GM20000 (cell line): ENCODE measurements around the gene MCF2L.

Source experiments
- DNase-seq: peaks from one replicate; pipeline ENCODE4 v3.0.0; 2012; ENCODE audit warnings: low spot score
- TF ChIP-seq, protein P1 (sequence below): IDR thresholded peaks from 2 replicates; pipeline ENCODE4 v1.5.1; 2012; ENCODE audit warnings: mild to moderate bottlenecking, control low read depth; ENCODE audit errors: extremely low read depth, missing control alignments

The MCF2L gene

DNA sequence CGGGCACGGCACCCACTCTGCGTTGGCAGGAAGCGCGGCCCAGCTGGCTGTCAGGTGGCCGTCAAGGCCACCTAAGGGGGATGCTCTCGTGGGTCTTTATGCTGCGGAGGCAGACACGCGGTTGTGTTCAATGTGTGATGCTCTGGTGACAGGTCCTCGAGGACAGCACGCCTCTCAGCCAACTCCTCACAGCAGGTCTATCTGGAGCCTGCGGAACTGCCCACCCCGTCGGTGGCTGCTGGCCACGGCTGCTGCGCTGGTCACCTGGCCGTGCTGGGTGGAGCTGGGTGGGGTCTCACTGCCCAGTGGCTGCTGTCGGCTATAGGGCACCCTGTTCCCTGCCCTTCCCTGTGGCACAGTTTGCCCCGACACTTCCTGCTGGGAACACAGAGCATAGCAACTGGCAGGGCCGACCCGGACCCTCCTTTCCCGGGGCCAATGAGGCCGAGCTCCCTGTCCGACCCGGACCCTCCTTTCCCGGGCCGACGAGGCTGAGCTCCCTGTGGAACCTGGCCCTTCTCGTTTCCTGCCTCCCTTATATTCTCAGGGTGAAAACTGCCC lies 122.3 kb downstream of the MCF2L start:
- TF ChIP-seq, protein P1, sequence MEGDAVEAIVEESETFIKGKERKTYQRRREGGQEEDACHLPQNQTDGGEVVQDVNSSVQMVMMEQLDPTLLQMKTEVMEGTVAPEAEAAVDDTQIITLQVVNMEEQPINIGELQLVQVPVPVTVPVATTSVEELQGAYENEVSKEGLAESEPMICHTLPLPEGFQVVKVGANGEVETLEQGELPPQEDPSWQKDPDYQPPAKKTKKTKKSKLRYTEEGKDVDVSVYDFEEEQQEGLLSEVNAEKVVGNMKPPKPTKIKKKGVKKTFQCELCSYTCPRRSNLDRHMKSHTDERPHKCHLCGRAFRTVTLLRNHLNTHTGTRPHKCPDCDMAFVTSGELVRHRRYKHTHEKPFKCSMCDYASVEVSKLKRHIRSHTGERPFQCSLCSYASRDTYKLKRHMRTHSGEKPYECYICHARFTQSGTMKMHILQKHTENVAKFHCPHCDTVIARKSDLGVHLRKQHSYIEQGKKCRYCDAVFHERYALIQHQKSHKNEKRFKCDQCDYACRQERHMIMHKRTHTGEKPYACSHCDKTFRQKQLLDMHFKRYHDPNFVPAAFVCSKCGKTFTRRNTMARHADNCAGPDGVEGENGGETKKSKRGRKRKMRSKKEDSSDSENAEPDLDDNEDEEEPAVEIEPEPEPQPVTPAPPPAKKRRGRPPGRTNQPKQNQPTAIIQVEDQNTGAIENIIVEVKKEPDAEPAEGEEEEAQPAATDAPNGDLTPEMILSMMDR = no peak
- no peak for DNase-seq

DNA sequence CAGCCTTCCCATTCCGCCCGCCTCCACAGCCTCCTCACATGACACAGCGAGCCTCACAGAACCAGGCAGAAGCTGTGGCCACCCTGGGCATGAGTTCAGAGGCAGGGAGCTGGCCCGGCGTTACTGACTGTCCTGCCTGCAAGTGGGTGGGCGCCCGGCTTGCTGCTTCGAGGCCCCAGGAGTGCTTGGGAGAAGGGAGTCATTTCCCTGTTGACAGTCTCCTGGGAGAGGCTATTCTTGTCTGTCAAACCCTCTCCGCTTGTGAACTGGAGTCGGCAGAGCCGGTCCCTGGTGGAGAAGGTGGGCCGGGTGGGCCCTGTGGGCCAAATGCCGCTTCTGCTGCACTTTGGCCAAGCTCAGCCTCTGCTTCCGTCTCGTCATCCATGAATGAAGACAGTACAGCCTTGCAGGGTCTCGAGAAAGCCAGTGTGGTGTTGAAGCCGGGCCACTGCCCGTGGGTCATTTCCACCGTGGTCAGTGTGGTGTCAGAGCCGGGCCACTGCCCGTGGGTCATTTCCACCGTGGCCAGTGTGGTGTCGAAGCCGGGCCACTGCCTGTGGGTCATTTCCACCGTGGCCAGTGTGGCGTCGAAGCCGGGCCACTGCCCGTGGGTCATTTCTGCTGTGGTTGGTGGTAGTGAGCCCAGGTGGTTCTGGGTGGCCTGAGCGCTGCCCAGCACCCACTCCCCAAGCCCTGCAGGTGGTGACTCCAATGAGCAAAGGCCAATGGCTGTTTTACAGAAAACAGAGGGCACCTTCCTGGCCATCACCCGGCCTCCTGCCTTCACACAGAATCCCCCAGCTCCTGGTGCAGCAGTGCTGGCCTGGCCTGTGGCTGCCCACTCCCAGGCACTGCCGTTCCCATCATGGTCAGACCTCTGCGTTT lies 123.1 kb downstream of the MCF2L start:
- TF ChIP-seq, protein P1 = no peak
- no peak for DNase-seq

DNA sequence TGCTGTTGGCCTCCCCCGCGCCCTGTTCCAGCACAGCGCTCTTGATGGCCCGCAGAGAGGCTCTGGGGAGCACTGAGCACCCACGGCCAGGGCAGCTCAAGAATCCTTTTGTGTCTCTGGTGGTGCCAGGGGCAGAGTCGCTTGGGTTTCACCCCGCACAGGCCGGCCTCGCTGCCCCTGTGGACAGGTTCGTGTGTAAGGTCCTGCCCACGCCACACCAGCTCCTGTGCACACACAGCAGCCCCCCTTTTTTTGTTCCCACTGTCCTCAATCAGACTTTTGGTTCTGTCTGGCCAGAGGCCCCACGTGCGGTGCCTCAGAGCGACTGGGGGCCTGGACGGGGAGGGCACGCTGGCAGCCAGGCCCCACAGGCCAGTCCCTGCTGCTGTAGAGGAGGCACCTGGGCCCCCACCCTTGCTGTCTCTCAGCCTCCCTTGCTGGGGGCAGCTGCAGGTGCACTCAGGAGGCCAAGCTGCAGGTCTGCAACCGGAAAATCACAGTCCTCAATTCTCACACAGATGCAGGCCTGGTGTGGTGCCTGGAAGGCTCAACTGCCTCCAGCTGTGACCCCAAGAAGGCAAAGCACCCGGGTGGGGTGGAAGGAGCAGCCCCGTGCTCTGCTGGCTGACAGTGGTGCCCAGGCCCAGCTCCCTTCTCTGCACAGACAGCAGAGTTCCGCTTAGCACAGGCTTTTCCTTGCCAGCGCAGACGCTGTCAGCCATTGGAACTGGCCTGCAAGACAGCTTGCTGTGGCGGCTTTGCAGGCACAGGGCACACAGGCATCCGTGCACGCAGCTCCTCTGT lies 124.0 kb downstream of the MCF2L start:
- DNase-seq = no peak
- TF ChIP-seq, protein P1 = no peak

DNA sequence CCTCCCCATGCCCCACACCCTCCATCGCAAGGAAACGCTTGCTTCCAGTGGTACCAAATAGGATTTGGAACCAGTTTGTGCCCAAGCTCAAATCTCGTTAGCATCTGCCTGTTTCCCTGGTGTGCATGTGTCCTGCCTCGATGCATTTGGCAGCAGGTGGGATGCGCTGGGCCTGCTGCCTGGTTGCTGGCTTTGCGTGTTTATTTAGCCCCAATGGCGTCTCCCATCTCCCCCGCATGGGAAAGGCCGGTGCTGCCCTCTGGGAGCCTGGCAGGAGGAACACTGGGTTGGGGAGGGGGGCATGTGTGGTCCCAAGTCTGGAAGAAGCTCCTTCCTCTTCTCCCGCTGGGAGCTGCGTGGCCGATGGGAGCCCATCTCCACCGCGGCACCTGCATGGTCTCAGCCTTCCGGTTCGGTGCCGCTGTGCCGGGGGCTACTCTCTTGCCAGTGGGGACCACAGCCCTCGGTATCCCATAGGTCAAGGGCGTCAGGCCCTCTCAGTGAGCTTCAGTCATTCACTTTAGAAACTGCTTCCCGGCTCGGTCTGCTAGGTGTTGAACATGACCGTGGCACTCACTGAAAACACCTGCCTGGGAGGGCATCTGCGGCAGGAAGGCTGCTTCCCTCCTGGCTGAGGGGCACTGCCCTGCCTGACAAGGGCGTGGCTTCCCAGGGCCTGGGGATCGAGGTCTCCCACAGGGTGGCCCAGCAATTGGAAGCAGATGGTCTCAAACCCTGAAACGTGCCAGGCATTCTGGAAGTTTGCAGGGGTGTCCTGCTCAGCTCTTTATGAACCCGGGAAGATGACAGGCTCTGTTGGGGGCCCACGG lies 124.8 kb downstream of the MCF2L start:
- TF ChIP-seq, protein P1 = no peak
- DNase-seq = no peak

DNA sequence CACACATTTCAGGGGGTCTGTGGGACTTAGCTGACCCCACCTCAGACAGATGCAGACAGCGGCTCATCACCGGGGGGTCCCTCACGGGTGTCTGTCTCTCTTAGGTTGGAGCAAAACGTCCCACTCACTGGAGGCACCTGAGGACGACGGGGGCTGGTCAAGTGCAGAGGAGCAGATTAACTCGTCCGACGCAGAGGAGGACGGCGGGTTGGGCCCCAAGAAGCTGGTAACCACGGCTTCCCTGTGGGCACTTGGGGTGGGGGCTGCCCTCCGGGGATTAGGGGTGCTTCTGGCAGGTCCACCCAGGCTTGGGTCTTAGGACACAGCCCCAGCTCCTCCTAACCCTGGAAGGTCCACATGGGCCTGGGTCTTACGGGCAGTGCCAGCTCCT lies 125.4 kb downstream of the MCF2L start:
- TF ChIP-seq, protein P1 = no peak

DNA sequence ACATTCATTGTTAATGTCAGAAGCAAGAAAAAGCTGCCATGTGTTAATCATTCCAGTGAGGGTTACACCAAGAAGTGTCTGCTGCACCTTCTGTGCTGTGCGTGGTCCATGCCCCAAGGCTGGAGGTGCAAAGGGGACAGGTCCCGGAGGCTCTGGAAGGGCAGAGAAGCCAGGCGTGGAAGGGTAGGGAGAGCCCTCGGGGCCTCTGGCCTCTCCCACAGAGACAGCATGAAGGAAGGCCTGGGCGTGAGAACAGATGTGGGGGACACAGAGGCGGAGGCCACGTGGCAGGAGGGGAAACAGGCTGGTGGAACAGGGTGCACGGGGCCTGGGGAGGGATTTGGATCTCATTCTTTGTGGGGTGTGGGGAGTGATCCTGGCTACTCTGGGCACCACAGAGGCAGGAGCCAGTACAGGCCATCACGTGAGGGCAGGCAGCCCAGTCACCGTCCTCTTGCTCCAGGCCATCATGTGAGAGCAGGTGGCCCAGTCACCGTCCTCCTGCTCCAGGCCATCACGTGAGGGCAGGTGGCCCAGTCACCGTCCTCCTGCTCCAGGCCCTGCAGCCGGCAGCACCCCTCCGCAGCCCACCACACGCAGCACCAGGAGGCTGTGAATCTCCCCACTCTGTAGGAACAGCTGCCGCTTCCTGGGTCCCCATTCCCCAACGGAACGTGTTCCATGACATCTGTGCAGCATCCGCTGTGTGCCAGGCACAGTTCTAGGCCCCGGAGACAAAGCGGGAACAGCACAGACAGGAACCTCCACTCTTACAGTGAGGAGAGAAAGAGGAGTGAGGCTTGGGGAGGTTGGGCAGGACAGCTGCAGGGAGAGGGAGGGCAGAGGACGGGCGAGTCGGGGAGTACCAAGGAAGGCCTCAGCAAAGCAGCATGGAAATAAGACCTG lies 126.4 kb downstream of the MCF2L start:
- no peak for DNase-seq
- TF ChIP-seq, protein P1 = no peak

More for the DNA sequence above, 125.4 kb downstream of the MCF2L start:
- no peak for DNase-seq
